ENCODE results near the gene ALG2. TPM values are rescaled to one million over a fixed set of nuclear protein-coding genes. Genes with fewer than 3 reads are reported as not detected.

The ALG2 gene
- total RNA-seq, 1 experiment from 2014 or later: 39.8 TPM

GRCh38 chr9:99269416-99269815 is 47.7 kb upstream of the ALG2 start:
- Mint-ChIP-seq H3K27me3 (ENCODE audit: insufficient read depth, unreplicated experiment) (peaks cover 6% of the 10 kb centered on the region), H3K27ac (ENCODE audit: unreplicated experiment) (no peak overlapping the region), H3K36me3 (ENCODE audit: insufficient read depth, unreplicated experiment) (no peaks in the 10 kb centered on the region), H3K4me3 (ENCODE audit: unreplicated experiment) (no peak overlapping the region), H3K4me1 (ENCODE audit: low read depth, unreplicated experiment) (peaks cover 27% of the 10 kb centered on the region), H3K9me3 (ENCODE audit: unreplicated experiment) (no peaks in the 10 kb centered on the region)
- no peak for DNase-seq
- Histone ChIP-seq H3K4me3 (ENCODE audit: low read depth, low read length) (no peak overlapping the region), H3K4me1 (peaks cover 14% of the 10 kb centered on the region), H3K9me3 (no peaks in the 10 kb centered on the region), H3K27me3 (replicated peaks; ENCODE audit: control insufficient read depth, insufficient read depth, low read length) (no peaks in the 10 kb centered on the region), H3K36me3 (ENCODE audit: control insufficient read depth, insufficient read depth, low read length) (no peaks in the 10 kb centered on the region)
- BruUV-seq (replicated peaks): no TSS peak
- ChIA-PET POLR2A (no interaction called here), CTCF (no interaction called here)
- TF ChIP-seq, protein P1, sequence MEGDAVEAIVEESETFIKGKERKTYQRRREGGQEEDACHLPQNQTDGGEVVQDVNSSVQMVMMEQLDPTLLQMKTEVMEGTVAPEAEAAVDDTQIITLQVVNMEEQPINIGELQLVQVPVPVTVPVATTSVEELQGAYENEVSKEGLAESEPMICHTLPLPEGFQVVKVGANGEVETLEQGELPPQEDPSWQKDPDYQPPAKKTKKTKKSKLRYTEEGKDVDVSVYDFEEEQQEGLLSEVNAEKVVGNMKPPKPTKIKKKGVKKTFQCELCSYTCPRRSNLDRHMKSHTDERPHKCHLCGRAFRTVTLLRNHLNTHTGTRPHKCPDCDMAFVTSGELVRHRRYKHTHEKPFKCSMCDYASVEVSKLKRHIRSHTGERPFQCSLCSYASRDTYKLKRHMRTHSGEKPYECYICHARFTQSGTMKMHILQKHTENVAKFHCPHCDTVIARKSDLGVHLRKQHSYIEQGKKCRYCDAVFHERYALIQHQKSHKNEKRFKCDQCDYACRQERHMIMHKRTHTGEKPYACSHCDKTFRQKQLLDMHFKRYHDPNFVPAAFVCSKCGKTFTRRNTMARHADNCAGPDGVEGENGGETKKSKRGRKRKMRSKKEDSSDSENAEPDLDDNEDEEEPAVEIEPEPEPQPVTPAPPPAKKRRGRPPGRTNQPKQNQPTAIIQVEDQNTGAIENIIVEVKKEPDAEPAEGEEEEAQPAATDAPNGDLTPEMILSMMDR (IDR thresholded peaks at IDR 0.05; ENCODE audit: insufficient read depth in 1 of 2, low read depth in 1 of 2, low read length in 1 of 2, severe bottlenecking in 1 of 2, unreplicated experiment in 1 of 2): no peak
- intact Hi-C loops (cut with micrococcal nuclease; ENCODE audit: unreplicated experiment): loop anchor here (10.0 kb wide), 1 partner anchor 165 kb away; no protein-coding TSS in a partner anchor

DNA sequence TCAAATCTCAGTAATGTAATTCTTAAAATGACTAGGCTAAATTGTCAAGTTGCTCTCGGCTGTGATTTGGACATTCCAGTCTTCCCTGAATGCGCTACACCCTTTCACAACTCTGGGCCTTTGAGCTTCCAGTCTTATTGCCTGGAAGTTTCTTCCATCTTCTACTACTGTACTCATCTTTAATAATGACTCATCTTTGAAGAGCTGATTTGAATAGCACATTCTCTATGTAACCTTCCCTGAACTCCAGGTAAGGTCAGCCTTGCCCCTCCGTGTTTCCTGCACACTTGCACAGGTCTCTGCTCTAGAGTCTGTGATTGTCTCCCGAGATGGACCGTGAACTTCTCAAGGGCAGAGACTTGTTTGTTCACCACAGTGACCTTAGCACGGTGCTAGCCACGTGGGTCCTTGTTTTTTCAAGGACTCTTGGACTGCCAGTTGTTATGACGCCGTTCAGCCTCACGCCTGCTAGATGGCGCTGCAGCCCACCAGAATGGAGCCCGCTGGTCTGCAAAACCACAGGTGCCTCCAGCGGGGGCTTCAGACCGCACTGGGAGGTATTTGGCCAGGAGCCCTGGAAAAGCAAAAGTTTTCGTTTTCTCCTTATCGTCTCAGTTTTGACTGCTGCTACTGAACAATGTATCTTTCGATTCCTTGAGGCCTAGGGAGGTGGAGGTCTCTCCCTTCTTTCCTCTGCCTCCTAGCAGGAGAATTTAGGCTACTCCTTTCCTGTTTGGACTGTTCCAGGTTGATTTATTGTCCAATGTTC is 44.7 kb upstream of the ALG2 start:
- TF ChIP-seq, protein P1 (IDR thresholded peaks at IDR 0.05; ENCODE audit: insufficient read depth in 1 of 2, low read depth in 1 of 2, low read length in 1 of 2, severe bottlenecking in 1 of 2, unreplicated experiment in 1 of 2): peak; percentile 76 to 79
- CTCF ChIA-PET: no interaction called here
- H3K36me3 Mint-ChIP-seq (ENCODE audit: insufficient read depth, unreplicated experiment): no peaks in the 10 kb centered on the region

GRCh38 chr9:99265691-99266090 is 43.9 kb upstream of the ALG2 start:
- Mint-ChIP-seq H3K9me3 (ENCODE audit: unreplicated experiment) (no peaks in the 10 kb centered on the region), H3K36me3 (ENCODE audit: insufficient read depth, unreplicated experiment) (no peaks in the 10 kb centered on the region), H3K4me3 (ENCODE audit: unreplicated experiment) (no peak overlapping the region), H3K4me1 (ENCODE audit: low read depth, unreplicated experiment) (peaks cover 11% of the 10 kb centered on the region), H3K27me3 (ENCODE audit: insufficient read depth, unreplicated experiment) (peaks cover 12% of the 10 kb centered on the region), H3K27ac (ENCODE audit: unreplicated experiment) (no peak overlapping the region)
- intact Hi-C loops (cut with micrococcal nuclease; ENCODE audit: unreplicated experiment): loop anchor here (1.0 to 10.0 kb wide), 2 partner anchors 169 to 763 kb away; no protein-coding TSS in a partner anchor
- TF ChIP-seq, protein P1 (IDR thresholded peaks at IDR 0.05; ENCODE audit: insufficient read depth in 1 of 2, low read depth in 1 of 2, low read length in 1 of 2, severe bottlenecking in 1 of 2, unreplicated experiment in 1 of 2): no peak
- H3K27me3 ChIP-seq (replicated peaks; ENCODE audit: control insufficient read depth, insufficient read depth, low read length): no peaks in the 10 kb centered on the region
- POLR2A ChIA-PET: no interaction called here
- no peaks in the 10 kb centered on the region for H3K4me1 ChIP-seq
- no peaks in the 10 kb centered on the region for H3K9me3 ChIP-seq
- H3K4me3 ChIP-seq (ENCODE audit: low read depth, low read length): no peak overlapping the region
- DNase-seq: no peak
- CTCF ChIA-PET: no interaction called here
- no peaks in the 10 kb centered on the region for H3K36me3 ChIP-seq (ENCODE audit: control insufficient read depth, insufficient read depth, low read length)
- no TSS peak for BruUV-seq (replicated peaks)

More for the DNA sequence above, 44.7 kb upstream of the ALG2 start:
- H3K4me3 Mint-ChIP-seq (ENCODE audit: unreplicated experiment): no peak overlapping the region
- POLR2A ChIA-PET: no interaction called here
- Histone ChIP-seq H3K27me3 (replicated peaks; ENCODE audit: control insufficient read depth, insufficient read depth, low read length) (no peaks in the 10 kb centered on the region), H3K9me3 (no peaks in the 10 kb centered on the region), H3K4me1 (no peaks in the 10 kb centered on the region), H3K4me3 (ENCODE audit: low read depth, low read length) (no peak overlapping the region), H3K36me3 (ENCODE audit: control insufficient read depth, insufficient read depth, low read length) (no peaks in the 10 kb centered on the region)
- DNase-seq: peak; percentile 69 to 74
- intact Hi-C loops (cut with micrococcal nuclease; ENCODE audit: unreplicated experiment): loop anchor here (1.0 to 10.0 kb wide), 2 partner anchors 168 to 762 kb away; no protein-coding TSS in a partner anchor
- H3K27me3 Mint-ChIP-seq (ENCODE audit: insufficient read depth, unreplicated experiment): peaks cover 12% of the 10 kb centered on the region
- H3K9me3 Mint-ChIP-seq (ENCODE audit: unreplicated experiment): no peaks in the 10 kb centered on the region
- no TSS peak for BruUV-seq (replicated peaks)
- H3K4me1 Mint-ChIP-seq (ENCODE audit: low read depth, unreplicated experiment): peaks cover 11% of the 10 kb centered on the region
- H3K27ac Mint-ChIP-seq (ENCODE audit: unreplicated experiment): no peak overlapping the region
